Tibial nerve (tissue), 3 donors: ENCODE measurements around the gene SOS1.

Experiments
- CTCF ChIP-seq, 5 experiments: fragments of 200-600 bp in 3 of 5; fragments of 450-650 bp in 2 of 5; sonication (generic) in 3 of 5; IDR thresholded peaks; one replicate each; pipeline ENCODE4 v1.5.1; 2016 to 2019; ENCODE audit warnings: antibody characterized with exemption in 5 of 5, mild to moderate bottlenecking in 3 of 5, moderate library complexity in 2 of 5
- POLR2A ChIP-seq, 2 donors: fragments of 450-650 bp; IDR thresholded peaks; one replicate each; pipeline ENCODE4 v1.6.1; 2017; ENCODE audit warnings: antibody characterized with exemption in 2 of 2, mild to moderate bottlenecking in 2 of 2, moderate library complexity in 2 of 2

- TF ChIP-seq CTCF (IDR thresholded peaks at IDR 0.05) (no peak), POLR2A (IDR thresholded peaks at IDR 0.05) (no peak)
Observed at GRCh38 chr2:39140322-39140847, 19.5 kb upstream of the SOS1 start.
